NCI-H774 (cell line): ENCODE measurements around the gene STARD13.
"Not testable (repeated sequence)": the region's sequence is repeated elsewhere in the genome, so short reads cannot be mapped to it uniquely, and the experiment has no call there.

Experiments used
- DNase-seq: peaks from one replicate; lab custom pipeline; 2025; lab: John Stamatoyannopoulos, UW

STARD13 gene

DNA sequence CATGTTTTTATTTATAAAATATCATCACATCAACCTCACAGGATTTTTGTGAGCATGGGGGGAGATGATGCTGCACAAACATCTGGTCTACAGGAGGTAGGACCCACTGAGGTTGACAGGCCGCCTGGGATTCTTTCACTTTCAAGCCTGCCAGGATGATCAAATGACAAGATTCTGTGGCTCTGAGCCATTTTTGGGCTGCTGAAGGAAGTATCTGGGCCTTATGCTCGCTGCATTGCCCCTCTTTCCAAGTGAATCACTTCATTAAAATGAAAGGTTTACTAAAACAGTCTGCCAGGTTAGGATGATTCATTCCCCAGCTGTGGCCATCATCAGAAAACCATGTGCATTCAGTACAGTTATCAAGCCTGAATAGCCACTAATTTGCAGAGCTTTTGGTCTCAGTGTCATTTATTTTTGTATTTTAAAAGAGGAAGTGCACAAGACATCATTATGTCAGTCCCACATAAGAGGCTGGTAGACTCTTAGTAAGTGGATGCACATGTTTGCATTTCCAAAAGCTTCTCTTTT, 34.4 kb downstream of the STARD13 start:
- no peak for DNase-seq

DNA sequence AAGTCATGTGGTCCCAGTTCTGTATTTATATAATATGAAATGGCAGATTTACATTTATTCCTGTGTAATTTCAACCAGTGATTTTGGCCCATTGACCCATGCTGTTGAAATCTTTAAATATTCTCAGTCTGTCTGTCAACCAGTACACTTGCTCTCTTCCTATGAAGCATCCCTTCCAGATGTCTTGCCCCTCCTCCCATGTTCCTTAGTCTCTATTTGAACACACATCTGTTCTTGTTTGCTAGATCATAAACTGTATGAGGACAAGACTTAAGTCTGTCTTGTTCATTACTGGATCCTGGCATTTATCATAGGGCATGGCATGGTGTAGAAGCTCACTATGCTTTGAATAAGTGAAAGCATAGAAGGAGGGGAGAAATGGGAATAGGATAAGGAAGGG, 34.9 kb downstream of the STARD13 start:
- DNase-seq = no peak

- no peak for DNase-seq
These were observed 35.7 kb downstream of the STARD13 start for GRCh38 chr13:33249894-33250293.

GRCh38 chr13:33249066-33249465, 36.5 kb downstream of the STARD13 start:
- DNase-seq = no peak

GRCh38 chr13:33245505-33246158, 39.9 kb downstream of the STARD13 start:
- no peak for DNase-seq

DNA sequence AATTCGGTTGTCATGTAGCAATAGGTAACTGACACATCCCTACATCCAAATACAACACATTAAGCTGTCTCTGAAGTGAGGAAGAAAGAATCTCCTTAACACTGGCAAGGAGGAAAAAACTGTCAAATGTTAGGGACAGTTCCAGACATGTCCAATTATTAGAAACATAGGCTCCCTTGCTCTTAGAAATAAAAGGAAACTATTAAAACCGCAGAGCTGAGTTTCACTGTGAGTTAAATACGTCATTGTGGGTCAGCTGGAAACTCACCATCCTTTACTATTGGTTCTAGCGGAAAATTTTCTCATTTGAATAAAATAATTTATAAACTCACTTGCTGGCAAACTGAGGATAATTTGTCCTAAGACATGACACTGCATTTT, 40.7 kb downstream of the STARD13 start:
- no peak for DNase-seq

DNA sequence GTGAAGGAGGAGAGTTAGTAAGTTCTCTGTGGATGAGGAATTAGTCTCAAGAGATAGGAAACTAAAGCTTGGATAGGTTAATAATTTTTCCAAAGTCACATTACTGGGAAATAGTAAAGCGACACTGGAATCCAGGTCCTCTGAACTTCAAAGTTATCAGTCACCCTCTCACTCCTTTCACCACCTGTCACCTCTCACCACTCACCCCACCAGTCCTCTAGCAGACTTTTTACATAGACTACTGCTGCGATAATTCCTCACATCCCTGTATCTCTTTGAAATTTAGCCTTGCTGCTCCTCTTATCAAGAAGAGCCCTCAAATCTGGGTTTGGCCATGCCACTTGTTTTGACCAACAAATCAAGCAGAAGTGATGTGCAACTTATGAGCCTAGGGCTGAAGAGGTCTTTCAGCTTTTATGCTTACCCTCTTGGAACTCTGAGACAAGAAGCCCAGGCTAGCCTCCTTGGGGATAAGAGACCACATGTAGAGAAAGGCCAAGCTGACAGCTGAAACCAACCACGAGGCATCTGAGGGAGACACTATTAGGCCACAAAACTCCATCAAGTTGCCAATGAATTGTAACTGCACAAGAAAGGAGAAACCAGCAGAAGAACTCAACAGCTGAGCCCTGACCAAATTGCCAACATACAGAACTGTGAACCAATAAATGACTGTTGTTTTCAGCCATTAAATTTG, 41.2 kb downstream of the STARD13 start:
- DNase-seq = no peak

GRCh38 chr13:33242984-33243617, 42.5 kb downstream of the STARD13 start:
- DNase-seq = no peak

DNA sequence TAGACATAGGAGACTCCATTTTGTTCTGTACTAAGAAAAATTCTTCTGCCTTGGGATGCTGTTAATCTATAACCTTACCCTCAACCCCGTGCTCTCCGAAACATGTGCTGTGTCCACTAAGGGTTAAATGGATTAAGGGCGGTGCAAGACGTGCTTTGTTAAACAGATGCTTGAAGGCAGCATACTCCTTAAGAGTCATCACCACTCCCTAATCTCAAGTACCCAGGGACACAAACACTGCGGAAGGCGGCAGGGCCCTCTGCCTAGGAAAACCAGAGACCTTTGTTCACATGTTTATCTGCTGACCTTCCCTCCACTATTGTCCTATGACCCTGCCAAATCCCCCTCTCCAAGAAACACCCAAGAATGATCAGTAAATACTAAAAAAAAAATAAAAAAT, 43.2 kb downstream of the STARD13 start:
- DNase-seq = not testable (repeated sequence)

DNA sequence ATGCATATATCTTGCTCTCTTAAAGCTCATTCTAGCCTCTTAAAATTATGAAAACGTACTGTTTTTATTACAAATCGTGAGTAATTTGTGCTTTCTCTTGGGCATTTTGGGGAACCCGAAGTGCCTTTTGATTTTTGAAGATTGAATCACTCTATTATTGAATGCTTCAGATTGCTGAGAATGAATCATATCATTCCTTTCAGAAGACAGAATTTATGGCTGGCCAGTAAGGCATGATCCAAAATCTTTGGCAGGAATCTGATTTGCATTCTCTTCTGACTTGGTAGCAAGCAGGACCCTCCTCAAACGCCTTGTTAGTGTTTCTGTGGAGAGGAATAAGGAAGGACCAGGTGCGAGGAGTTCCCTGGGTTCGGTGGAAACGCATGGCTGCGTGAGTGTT, 49.5 kb downstream of the STARD13 start:
- no peak for DNase-seq

DNA sequence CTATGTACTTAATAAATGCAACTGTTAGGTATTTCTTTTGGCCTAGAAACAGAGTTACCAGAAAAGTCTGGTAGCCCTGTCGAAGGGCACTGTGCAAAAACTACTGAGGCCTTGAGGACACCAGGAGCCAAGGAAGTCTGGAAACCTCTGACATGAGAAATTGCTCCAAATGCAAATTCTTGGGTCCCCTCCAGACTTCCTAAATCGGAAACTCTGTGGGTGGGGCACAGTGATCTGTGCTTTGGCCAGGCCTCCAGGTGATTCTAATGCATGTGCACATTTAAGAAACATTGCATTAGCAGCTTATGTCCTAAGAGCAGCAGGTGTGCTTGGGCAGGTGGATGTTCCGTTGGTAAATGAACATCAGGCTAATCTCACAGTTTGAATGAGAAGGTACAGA, 50.0 kb downstream of the STARD13 start:
- no peak for DNase-seq

GRCh38 chr13:33235078-33235477, 50.5 kb downstream of the STARD13 start:
- no peak for DNase-seq

DNA sequence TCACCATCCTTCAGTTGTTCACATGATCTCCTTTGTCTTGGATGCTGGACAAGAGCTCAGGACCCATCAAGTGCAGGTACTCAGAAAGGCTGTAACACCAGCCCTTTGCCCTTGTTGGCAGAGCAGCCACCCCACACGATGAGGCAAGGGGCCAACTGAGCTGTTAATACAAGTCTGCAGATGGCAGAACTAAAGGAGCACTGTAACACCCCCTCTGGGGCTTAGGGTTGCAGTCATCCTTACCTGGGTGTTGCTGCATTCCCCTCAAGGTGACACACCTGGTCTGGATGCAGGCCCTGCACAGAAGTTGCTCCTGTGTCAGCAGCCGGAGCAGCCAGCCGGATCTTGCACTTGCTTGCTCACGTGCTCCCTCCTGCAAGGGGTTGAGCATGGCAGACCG, 52.0 kb downstream of the STARD13 start:
- no peak for DNase-seq

- no peak for DNase-seq
These were observed 52.7 kb downstream of the STARD13 start for GRCh38 chr13:33232883-33233282.

GRCh38 chr13:33231339-33231738, 54.2 kb downstream of the STARD13 start:
- no peak for DNase-seq

- no peak for DNase-seq
These were observed 55.2 kb downstream of the STARD13 start for GRCh38 chr13:33230178-33230881.

DNA sequence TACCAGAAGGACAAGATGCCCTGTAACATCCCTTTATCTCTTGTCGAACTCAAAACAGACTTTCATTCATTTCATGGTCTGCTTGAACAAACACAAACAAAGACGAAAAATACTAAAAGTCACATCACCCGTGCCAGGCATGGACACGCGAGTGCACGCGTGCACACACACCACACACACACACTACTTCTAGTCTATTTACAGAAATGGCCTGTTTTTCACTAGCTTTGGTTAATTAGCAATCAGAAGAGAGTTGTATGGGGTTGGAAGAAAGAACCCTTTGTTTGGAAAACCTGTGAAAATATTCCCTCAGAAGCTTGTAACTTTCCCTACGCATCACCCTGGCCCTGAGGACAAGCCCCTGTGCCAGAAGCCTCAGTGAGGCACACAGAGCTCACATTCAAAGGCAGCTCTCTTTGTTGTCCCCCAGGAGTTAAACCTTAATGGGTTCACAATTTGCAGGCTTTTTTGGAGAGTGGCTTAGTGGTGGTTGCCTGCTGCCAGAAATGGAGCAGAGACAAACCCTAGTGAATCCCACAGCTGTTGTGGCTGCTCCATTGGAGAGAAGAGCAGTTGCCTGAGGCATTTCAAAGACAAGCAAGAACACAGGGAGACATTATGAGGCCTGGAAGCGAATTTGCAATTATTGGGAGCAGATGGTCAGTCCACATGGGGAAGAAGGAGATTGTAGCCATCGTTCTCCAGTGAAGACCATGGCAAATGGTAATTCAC, 55.9 kb downstream of the STARD13 start:
- no peak for DNase-seq

GRCh38 chr13:33228648-33229445, 56.7 kb downstream of the STARD13 start:
- peak; percentile 10 for DNase-seq

DNA sequence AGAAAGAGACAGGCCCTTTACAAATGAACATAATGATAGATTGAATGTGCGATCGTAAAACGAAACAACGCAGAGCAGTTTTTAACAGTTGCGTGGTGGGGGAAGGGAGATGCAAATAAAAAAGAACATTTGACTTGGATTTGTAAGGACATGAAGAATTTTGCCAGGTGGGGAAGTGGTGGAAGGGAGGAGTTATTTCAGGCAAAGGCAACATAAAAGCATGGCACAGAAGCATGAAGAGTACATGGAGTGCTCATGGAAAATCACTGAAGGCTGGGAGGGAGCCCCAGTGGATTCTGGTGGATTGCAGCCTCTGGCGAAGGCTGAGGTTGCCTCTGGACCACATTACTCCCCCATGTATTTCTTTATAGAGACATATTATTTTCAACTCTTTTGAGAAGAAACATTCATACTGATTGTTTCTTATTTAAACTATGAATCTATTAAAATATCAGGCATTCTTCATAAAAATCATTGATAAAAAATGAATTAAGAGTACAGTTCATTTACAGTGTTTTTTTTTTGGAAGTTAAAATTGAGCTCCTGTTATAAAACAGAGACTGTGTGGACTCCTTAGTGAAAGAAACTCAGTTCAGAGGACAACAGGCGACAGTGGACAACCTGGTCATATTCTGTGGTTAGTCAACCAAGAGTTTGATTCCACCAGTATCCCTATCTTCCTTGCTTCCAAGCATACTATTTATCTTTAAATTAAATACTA, 57.5 kb downstream of the STARD13 start:
- DNase-seq = no peak

DNA sequence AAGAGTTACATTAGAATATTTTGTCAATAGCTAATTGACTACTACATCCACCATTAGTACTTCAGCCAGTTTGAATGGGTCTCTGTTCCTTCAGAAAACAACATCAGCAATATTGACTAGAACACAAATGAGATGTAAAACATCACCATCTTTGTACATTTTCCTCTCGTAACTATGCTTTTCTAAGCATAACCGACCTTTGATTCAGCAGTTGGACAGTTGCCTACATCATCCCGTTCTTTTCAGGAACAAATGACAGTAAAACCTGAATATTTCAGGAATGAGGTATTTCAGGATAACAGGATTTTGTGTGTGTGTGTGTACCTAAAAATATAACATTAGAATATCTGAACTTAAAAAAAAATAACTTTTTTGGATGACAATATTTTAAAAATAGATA, 60.9 kb downstream of the STARD13 start:
- no peak for DNase-seq
